Measurements from ENCODE around the gene XPO6.

The XPO6 gene

DNA sequence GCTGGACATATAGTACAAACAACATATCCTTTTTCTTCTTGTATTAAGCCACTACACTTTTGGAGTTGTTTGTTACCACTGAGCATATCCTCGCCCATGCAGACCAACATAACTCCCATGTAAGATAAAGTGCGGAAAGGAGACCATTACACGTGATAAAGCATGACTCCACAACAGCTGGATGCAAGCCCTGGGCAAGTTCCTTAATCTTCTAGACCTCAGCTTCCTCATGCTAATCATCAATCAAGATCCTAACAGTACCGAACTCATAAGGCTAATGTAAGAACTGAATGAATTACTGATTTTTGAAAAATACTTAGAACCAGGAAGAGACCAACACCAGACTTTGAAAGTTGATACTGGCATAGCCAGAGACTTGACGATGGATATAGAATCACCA is 101.3 kb downstream of the XPO6 start:
- H3K4me1 Mint-ChIP-seq (ENCODE audit: low read depth), result peaks cover 20% of the 10 kb centered on the region
- peak overlapping the region; percentile 65 for H3K27ac Mint-ChIP-seq
- H3K4me3 Mint-ChIP-seq, result no peak overlapping the region
- no peaks in the 10 kb centered on the region for H3K9me3 Mint-ChIP-seq
- H3K27me3 Mint-ChIP-seq, result no peaks in the 10 kb centered on the region
- DNase-seq, result no peak
- H3K36me3 Mint-ChIP-seq (ENCODE audit: low read depth), result peaks cover 97% of the 10 kb centered on the region

DNA sequence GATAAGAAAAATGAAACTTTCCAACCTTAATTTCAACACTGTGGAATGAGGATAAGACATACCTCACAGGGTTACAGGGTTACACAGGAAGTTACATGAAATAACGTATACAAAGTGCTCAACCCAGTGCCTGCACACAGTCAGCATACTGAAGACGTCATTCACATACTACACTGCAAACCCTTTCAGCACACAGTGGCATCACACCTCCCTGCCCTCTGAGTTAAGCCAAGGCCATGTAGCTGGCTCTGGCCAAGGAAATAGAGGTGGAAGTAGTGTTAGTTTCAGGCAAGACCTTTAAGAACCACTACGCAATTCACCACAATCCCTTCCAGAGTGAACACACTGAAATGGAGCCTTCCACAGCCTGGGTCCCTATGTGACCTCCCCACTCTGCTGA is 101.7 kb downstream of the XPO6 start:
- Mint-ChIP-seq H3K9me3 (no peaks in the 10 kb centered on the region), H3K27me3 (no peaks in the 10 kb centered on the region), H3K4me3 (no peak overlapping the region), H3K4me1 (ENCODE audit: low read depth) (peaks cover 20% of the 10 kb centered on the region), H3K27ac (peak overlapping the region; percentile 65), H3K36me3 (ENCODE audit: low read depth) (peaks cover 97% of the 10 kb centered on the region)
- DNase-seq, result no peak

DNA sequence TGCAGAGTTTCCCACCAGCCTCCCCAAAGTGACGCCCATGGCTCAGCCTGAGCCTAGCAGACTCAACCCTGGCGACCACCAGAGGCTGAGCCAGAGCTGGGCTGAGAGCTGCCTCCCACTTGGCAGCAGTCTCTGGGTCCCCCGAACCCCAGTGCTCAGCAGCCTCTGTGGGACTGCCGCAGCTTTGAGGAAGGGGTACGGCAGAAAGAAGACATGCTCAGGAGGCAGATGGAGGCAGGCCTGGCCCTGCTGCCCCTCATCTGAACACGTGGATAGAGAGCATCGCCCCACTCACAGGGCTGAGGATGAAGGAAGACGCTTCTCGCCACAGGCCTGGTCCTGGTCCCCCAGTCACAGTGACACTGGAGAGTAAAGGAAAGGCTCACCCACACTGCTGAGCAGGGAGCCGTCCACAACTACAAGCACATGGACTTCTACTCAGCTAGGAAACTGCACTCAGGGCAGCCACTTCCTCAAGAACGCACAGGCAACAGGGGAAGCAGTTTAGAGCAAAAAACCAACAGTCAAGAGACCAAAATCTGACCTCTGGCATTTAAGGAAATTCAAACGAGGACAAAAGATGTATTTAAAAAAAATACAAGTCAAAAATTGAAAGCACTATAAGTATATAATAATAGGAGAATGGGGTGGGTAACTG is 103.0 kb downstream of the XPO6 start:
- Mint-ChIP-seq H3K4me1 (ENCODE audit: low read depth) (peaks cover 20% of the 10 kb centered on the region), H3K4me3 (no peak overlapping the region), H3K27ac (peak overlapping the region; percentile 79), H3K36me3 (ENCODE audit: low read depth) (peaks cover 98% of the 10 kb centered on the region), H3K9me3 (no peaks in the 10 kb centered on the region), H3K27me3 (no peaks in the 10 kb centered on the region)
- DNase-seq, result no peak

DNA sequence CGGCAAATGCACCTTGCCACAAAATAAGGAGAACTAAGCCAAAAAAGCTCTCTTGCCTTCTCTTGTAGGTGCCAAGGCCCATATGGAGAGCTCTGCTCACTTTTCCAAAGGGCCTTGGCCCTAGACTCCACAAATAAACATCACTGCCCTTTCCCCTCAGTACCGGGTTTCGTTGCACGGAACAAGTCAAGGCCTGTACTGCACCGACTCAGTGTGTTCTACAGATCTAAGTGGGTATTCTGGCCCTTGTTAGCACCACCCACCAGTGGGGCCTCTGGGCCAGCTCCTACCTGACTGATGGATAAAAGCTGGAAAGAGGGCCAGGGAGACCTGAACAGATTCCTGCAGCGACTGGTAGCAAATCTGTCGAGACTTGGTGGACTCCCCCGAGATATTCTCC is 104.5 kb downstream of the XPO6 start:
- Mint-ChIP-seq H3K4me3 (no peak overlapping the region), H3K36me3 (ENCODE audit: low read depth) (peaks cover 100% of the 10 kb centered on the region), H3K4me1 (ENCODE audit: low read depth) (peaks cover 9% of the 10 kb centered on the region), H3K27ac (peak overlapping the region; percentile 56), H3K9me3 (no peaks in the 10 kb centered on the region), H3K27me3 (no peaks in the 10 kb centered on the region)
- no peak for DNase-seq

DNA sequence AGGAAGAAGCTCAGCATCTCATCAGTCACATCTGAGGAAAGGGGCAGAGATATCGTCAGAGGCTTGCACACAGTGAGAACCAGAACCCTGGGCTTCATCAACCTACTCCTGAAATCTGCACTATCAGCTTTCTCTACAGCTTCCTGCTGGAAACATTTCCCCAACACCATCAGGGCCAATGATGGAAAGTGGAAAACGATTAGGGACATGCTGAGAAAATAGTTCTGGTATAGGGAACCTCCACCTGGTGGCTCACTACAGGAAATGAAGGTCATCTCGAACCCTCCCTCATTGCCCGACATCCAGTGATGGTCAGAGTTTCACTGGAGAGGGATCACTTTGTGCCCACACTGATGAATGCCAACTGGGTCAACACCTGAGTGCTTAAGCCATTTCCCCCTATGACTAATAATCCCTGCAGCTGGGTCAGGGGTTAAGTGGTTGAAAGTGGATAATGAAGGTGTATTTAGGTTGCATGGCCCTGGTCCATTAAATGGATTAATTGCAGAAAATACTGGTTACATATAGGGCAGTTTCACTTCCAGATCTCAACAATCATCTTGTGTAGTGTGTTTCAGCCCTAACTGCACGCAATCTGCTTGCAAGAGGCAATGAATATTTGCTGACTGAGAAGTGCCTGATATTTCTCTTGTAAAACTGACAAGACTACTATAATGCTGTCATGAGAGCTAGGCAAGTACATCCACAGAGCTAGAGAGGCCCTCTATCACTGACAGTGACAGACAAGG is 105.1 kb downstream of the XPO6 start:
- H3K27ac Mint-ChIP-seq, result peak overlapping the region; percentile 56
- H3K9me3 Mint-ChIP-seq, result no peaks in the 10 kb centered on the region
- H3K36me3 Mint-ChIP-seq (ENCODE audit: low read depth), result peaks cover 100% of the 10 kb centered on the region
- H3K27me3 Mint-ChIP-seq, result no peaks in the 10 kb centered on the region
- peaks cover 9% of the 10 kb centered on the region for H3K4me1 Mint-ChIP-seq (ENCODE audit: low read depth)
- H3K4me3 Mint-ChIP-seq, result no peak overlapping the region
- no peak for DNase-seq

DNA sequence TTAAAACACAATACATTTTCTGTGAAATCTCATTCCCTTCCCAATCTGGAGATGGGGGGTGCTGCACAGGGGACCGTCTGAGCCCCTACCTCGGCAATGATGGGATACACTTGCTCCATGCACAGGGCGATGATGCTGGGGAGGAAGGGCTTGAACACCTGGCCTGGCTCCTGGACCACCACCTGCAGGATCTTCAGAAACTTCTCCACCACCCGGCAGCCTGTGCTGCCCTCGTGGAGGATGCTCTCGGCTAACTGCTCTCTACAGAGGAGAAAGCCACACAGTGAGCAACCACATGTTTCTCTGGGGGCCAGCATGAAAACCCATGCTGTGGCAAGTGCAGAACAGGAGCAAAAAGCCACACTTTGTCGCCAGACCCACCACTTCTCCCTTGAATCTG is 105.8 kb downstream of the XPO6 start:
- no peaks in the 10 kb centered on the region for H3K9me3 Mint-ChIP-seq
- peak overlapping the region; percentile 56 for H3K27ac Mint-ChIP-seq
- H3K4me3 Mint-ChIP-seq, result no peak overlapping the region
- DNase-seq, result peak; percentile 25
- H3K27me3 Mint-ChIP-seq, result no peaks in the 10 kb centered on the region
- peaks cover 100% of the 10 kb centered on the region for H3K36me3 Mint-ChIP-seq (ENCODE audit: low read depth)
- H3K4me1 Mint-ChIP-seq (ENCODE audit: low read depth), result peaks cover 5% of the 10 kb centered on the region

DNA sequence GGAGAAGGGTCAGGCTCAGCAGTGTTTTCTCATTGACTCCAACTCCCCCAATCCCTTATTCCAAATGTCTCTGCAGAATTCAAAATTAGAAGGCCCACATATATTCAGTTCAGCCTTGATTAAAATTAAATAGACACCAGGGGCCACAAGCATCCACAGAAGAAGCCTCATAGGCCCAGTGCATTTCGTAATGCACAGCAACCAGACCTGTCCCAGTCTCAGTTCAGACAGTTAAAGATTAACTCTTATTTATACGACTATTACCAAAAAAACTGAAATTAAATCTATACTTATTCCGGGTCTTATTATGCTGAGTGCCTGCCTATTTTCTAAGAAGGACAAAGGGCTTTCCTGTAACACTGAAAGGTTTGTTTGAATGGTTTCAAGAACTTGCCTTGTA is 106.5 kb downstream of the XPO6 start:
- Mint-ChIP-seq H3K4me1 (ENCODE audit: low read depth) (peaks cover 2% of the 10 kb centered on the region), H3K9me3 (no peaks in the 10 kb centered on the region), H3K4me3 (no peak overlapping the region), H3K36me3 (ENCODE audit: low read depth) (peaks cover 100% of the 10 kb centered on the region), H3K27me3 (no peaks in the 10 kb centered on the region), H3K27ac (peak overlapping the region; percentile 20)
- peak; percentile 2 for DNase-seq

DNA sequence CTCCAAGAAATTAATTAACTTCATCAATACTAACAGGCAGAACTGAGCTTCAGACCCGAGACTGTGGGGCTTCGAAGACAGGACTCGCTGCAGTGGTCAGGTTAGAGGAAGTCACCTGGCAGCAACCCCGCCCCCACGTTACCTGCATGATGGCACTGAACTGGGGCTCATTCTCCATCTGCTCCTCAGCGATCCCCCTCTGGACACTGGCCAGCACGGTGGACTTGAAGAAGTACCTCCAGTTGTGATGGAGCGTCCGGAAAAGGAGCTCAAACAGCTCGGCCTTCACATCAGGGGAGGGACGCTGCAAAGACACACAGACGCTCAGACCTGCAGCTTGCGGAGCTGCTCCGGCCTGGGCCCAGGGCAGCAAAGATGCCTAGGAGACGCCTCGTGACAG is 107.4 kb downstream of the XPO6 start:
- H3K4me3 Mint-ChIP-seq, result no peak overlapping the region

DNA sequence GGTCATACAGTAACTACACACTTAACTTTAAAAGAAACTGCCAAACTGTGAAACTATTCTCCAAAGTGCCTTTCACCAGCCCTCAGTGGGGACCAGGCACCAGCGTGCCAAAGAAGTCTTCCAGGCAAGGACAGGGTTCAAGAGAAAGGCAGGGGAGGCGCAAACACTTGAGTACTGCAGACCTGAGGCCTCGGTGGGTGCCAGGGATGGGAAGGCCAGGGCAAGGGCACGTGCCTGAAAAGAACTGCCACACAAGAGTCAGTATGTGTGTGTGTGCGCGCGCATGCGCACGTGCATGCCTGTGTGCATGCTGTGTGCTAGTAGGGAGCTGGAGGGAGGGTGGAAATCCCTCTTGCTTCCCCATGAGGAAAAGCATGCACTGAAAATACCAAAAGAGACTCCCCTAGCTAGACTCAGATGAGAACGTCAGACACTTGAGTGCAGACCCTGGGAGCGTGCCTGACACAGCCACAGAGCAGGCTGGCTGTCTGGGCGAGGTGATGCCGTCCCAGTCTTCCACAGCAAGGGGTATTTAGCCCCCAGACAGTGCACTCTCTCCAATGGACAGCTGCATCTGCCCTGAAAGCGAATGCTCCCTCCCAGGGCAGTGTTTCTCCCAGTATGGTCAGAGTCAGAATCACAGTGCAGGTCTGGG is 108.1 kb downstream of the XPO6 start:
- no peaks in the 10 kb centered on the region for H3K4me1 Mint-ChIP-seq (ENCODE audit: low read depth)
- DNase-seq, result no peak
- peaks cover 100% of the 10 kb centered on the region for H3K36me3 Mint-ChIP-seq (ENCODE audit: low read depth)
- no peaks in the 10 kb centered on the region for H3K9me3 Mint-ChIP-seq
- H3K27me3 Mint-ChIP-seq, result no peaks in the 10 kb centered on the region
- peak overlapping the region; percentile 24 for H3K27ac Mint-ChIP-seq
- H3K4me3 Mint-ChIP-seq, result no peak overlapping the region

More for the DNA sequence above, 107.4 kb downstream of the XPO6 start:
- Mint-ChIP-seq H3K27me3 (no peaks in the 10 kb centered on the region), H3K9me3 (no peaks in the 10 kb centered on the region), H3K27ac (no peak overlapping the region), H3K4me1 (ENCODE audit: low read depth) (peaks cover 2% of the 10 kb centered on the region), H3K36me3 (ENCODE audit: low read depth) (peaks cover 100% of the 10 kb centered on the region)
- no peak for DNase-seq

DNA sequence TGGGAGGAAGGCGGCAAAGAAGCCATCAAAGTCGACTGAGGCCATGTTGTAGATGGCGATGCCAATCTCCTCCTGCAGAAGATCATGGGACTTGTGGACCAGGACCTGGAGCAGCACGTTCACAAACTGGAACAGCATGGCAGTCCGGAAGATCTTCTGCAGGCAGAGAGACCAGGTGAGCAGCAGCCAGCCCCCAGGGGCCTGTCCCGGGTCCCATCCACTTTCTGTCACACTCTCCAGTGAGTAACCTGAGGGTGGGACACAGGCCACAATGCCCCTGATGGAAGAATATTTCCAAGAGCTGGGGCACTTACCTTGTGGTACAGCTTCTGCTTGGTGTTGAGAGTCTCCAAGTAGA is 110.3 kb downstream of the XPO6 start:
- Mint-ChIP-seq H3K4me1 (ENCODE audit: low read depth) (no peaks in the 10 kb centered on the region), H3K4me3 (no peak overlapping the region), H3K9me3 (no peaks in the 10 kb centered on the region), H3K27me3 (no peaks in the 10 kb centered on the region), H3K27ac (peak overlapping the region; percentile 53), H3K36me3 (ENCODE audit: low read depth) (peaks cover 100% of the 10 kb centered on the region)
- DNase-seq, result no peak

DNA sequence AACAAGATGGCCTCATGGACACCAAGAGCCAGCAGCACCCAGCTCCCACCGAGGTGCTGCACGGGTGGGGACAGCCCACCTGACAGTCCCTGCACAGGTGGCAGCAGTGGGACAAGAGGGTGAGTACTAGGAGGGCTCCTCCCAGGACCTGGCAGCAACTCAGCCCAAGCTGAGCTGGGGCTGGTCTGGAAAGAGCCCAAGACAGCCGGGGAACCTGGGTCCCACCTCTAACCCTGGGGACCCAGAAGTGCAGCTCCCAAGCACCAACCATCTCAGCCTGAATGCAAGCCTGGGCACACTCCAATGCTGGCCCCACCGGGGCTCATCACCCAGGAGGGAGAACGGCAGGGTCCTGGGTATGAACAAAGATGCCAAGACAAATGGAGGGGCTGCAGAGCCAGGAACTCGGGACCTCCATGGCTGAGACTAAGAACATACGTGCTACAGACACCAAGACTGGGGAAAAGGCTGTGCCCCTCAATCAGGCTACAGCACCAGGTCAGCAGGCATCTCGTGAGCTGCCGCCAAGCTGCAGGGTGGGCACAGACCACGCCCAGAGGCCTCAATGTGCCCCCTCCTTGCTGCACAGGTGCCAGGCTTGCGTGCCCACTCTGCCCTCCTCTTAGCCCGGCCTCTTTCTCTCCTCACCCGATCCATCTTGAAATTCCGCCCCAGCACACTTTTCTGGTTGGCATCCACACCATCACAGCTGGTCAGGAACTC is 110.8 kb downstream of the XPO6 start:
- H3K36me3 Mint-ChIP-seq (ENCODE audit: low read depth), result peaks cover 98% of the 10 kb centered on the region
- H3K4me3 Mint-ChIP-seq, result no peak overlapping the region
- no peak for DNase-seq
- H3K4me1 Mint-ChIP-seq (ENCODE audit: low read depth), result no peaks in the 10 kb centered on the region
- H3K27me3 Mint-ChIP-seq, result no peaks in the 10 kb centered on the region
- peak overlapping the region; percentile 58 for H3K27ac Mint-ChIP-seq
- no peaks in the 10 kb centered on the region for H3K9me3 Mint-ChIP-seq

DNA sequence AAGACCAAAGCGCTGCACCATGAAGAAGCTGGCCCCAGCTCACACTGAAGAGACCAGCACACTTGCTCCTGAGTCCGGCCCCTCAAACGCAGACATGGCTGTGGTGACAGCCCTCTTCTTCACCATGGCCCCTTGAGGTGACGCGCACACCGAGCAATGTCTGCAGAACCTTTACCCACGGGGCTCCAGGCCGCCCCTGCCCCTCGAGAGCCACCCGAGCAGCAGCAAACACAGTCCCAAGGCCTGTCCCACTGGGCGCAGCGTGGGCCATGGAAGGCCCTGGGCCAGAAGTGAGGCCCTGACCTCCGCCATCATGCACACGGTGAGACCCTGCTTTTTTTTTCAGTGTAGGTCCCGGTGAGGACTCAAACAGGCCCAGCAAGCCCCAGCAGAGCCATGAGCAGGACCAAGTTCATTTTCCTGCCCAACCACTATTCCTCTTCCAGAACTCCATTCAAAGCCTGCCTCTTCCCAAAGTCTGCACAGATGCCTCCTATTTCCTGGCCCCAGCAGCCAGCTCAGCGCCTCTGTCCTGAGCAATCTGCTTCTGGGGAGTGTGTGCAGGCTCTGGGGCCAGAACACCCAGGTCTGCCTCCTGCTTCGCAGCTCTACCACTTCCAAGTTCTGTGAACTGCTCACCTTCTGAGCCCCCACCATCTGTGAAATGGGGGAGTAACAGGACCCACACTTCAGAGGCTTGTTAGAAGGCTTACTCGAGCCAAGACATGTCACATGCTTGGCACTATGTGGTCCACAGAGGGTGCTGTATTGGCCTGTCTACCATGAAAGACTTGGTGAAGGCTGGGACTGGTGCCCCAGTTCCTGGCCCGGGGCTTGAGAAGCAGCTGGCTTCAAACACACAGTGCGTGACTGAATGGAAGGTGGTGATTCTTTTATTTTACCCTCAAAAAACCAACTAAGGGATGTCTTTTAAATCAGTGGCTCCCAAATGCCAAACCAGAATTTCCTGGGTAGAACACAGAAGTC is 112.5 kb downstream of the XPO6 start:
- Mint-ChIP-seq H3K36me3 (ENCODE audit: low read depth) (peaks cover 88% of the 10 kb centered on the region), H3K4me3 (no peak overlapping the region), H3K27ac (peak overlapping the region; percentile 79), H3K9me3 (no peaks in the 10 kb centered on the region), H3K4me1 (ENCODE audit: low read depth) (no peaks in the 10 kb centered on the region), H3K27me3 (no peaks in the 10 kb centered on the region)
- no peak for DNase-seq

DNA sequence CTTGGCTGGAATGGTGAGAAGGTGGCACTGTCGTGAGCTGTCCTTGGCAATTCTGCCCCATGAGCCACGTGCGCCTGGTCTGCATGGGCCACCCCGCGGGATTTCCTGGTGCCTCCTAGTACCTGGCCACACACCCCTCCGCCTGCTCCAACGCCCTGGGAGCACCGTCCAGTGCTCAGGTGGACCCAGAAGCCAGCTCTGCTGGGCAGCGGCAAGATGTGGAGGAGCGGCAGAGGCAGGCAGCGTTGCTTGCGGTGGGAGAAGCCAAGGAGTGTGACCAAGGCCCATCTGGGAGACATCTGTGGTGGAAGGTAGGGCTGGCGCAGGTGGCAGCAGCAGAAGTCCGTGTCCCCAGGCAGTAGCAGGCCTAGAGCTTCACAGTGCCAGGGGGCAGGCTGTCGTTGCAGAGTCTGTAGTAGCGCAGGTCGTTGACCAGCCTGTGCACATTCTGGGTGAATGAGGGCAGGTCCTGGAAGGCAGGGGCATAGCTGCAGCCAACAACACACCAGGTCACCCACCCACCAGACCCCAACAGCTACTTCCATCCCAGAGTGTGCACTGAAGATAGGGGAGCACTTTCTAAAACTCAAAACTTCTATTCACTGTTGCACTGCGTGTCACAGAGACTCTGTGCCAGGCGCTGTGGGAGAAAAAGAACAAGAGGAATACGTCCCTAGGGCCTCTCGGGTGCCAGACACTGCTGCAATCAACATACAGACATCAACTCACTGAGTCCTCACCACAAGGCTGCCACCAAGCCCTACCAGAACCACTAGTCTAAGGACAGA is 113.4 kb downstream of the XPO6 start:
- no peak overlapping the region for H3K27ac Mint-ChIP-seq
- DNase-seq, result no peak
- no peaks in the 10 kb centered on the region for H3K9me3 Mint-ChIP-seq
- no peaks in the 10 kb centered on the region for H3K4me1 Mint-ChIP-seq (ENCODE audit: low read depth)
- H3K36me3 Mint-ChIP-seq (ENCODE audit: low read depth), result peaks cover 86% of the 10 kb centered on the region
- no peak overlapping the region for H3K4me3 Mint-ChIP-seq
- no peaks in the 10 kb centered on the region for H3K27me3 Mint-ChIP-seq
